ENCODE results near the gene NDUFS3. TPM values are rescaled to one million over a fixed set of nuclear protein-coding genes. Genes with fewer than 3 reads are reported as not detected.

The NDUFS3 gene
- total and polyA plus RNA-seq, 2 experiments from 2014 or later = 74.4 to 80.8 TPM

DNA sequence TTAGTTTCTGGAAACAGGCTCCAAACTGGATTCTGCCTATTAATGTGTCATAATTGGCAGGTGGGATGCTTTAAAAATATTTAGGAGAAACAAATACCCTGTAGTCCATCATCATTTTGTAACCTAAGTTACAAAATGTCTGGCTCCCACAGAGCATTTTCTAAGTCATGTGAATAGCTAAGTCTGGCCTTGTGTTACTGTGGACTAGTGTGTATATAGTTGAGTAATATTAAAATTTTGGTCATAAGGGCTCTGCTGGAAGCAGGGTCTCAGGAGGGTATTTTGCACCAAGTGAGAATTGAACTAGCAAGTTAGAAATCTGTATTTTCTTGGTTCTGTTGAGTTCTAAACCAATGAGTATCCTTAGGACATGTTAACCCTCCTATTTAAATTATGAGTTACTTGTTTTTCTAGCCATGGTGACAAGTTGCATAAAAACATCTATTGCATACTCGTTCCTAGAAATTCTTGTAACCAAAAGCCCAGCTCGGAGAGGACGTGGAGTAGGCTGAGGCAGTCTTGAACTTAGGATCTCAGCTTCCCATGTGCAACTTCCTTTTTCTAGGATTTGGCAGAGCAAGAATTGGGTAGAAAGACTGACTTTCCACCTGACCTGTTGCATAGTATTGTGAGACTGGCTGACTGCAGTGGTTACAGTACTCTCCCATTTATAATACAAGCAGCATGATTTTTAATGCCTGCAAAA lies 8.1 kb upstream of the NDUFS3 start:
- in situ Hi-C loops (cut with MboI) = no loop called here
- peaks cover 81% of the 10 kb centered on the region for H3K79me2 ChIP-seq (ENCODE audit: insufficient read depth)

DNA sequence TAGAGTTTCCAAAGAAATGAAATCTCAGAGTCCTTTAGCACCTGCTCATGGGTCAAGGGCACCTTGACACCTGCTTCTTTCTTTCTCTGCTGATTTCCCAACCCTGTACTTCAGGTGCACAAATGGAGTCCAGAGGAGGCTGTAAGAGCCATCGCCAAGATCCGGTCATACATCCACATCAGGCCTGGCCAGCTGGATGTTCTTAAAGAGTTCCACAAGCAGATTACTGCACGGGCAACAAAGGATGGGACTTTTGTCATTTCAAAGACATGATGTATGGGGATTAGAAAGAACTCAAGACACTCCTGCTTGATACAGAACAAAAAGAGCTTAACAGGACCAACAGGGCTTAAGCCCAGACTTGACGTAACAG lies 7.5 kb upstream of the NDUFS3 start:
- H3K9me2 ChIP-seq (ENCODE audit: insufficient read depth) = no peaks in the 10 kb centered on the region
- H3K9ac ChIP-seq = peak overlapping the region; percentile 53
- in situ Hi-C loops (cut with MboI) = no loop called here
- peak overlapping the region; percentile 72 for H3K4me2 ChIP-seq (ENCODE audit: unreplicated experiment)
- no peak for DNase-seq
- H3K27me3 ChIP-seq (replicated peaks; ENCODE audit: insufficient read depth) = no peaks in the 10 kb centered on the region
- H3K9me3 ChIP-seq (ENCODE audit: low read depth) = no peaks in the 10 kb centered on the region
- WGBS, 2 experiments (ENCODE audit: low coverage in 1 of 2, low lambda C conversion rate in 2 of 2, missing lambda C conversion rate in 2 of 2) = 64 to 66% methylated on average over 4 of the region's 4 CpGs
- H4K20me1 ChIP-seq (ENCODE audit: insufficient read depth) = no peaks in the 10 kb centered on the region
- no peak overlapping the region for H2AFZ ChIP-seq
- peaks cover 31% of the 10 kb centered on the region for H3F3A ChIP-seq (ENCODE audit: insufficient read depth)
- TF ChIP-seq EZH2phosphoT487 (IDR thresholded peaks at IDR 0.05; ENCODE audit: insufficient read depth, low read depth) = no peak
- no peak for TF ChIP-seq EZH2 (IDR thresholded peaks at IDR 0.05; ENCODE audit: insufficient read depth, poor library complexity, severe bottlenecking)
- peaks cover 20% of the 10 kb centered on the region for H3K4me1 ChIP-seq (ENCODE audit: insufficient read depth)
- peaks cover 6% of the 10 kb centered on the region; the same call in 1 of the 2 replicates for H3K36me3 ChIP-seq (ENCODE audit: low read depth)
- peak overlapping the region; percentile 80 for H3K27ac ChIP-seq
- H3K79me2 ChIP-seq (ENCODE audit: insufficient read depth) = peaks cover 79% of the 10 kb centered on the region
- no peak overlapping the region for H3K4me3 ChIP-seq

More for the DNA sequence above, 8.1 kb upstream of the NDUFS3 start:
- Histone ChIP-seq H3K9me3 (ENCODE audit: low read depth) (no peaks in the 10 kb centered on the region), H3K4me1 (ENCODE audit: insufficient read depth) (peaks cover 21% of the 10 kb centered on the region), H2AFZ (no peak overlapping the region), H3F3A (ENCODE audit: insufficient read depth) (peaks cover 31% of the 10 kb centered on the region), H3K4me2 (ENCODE audit: unreplicated experiment) (no peak overlapping the region), H3K27me3 (replicated peaks; ENCODE audit: insufficient read depth) (no peaks in the 10 kb centered on the region), H3K9me2 (ENCODE audit: insufficient read depth) (no peaks in the 10 kb centered on the region), H3K9ac (no peak overlapping the region), H3K4me3 (no peak overlapping the region), H4K20me1 (ENCODE audit: insufficient read depth) (no peaks in the 10 kb centered on the region), H3K27ac (no peak overlapping the region), H3K36me3 (ENCODE audit: low read depth) (peaks cover 6% of the 10 kb centered on the region; the same call in 1 of the 2 replicates)
- TF ChIP-seq EZH2 (IDR thresholded peaks at IDR 0.05; ENCODE audit: insufficient read depth, poor library complexity, severe bottlenecking) = no peak
- TF ChIP-seq EZH2phosphoT487 (IDR thresholded peaks at IDR 0.05; ENCODE audit: insufficient read depth, low read depth) = no peak
- no peak for DNase-seq
- WGBS, 2 experiments (ENCODE audit: low coverage in 1 of 2, low lambda C conversion rate in 2 of 2, missing lambda C conversion rate in 2 of 2) = 67 to 71% methylated on average over 3 of the region's 3 CpGs

DNA sequence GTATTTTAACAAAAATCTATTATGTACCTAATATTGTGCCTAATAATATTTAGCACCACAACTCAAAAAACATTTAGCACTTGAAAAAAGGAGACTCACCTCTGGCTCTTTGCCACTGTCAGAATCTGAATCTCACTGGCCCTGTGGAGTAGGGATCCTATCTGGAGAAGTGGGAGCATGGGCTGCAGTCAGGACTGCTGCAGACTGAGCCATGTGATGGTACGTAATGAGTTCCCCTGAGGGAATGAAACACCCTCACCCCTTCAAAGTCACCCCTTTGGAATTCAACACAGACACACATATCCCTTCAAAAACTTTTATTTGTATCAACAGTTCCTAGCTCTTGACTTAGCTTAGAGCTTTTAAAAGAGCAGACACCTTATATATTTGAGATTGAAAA lies 7.0 kb upstream of the NDUFS3 start:
- in situ Hi-C loops (cut with MboI) = no loop called here
- peaks cover 79% of the 10 kb centered on the region for H3K79me2 ChIP-seq (ENCODE audit: insufficient read depth)
- TF ChIP-seq EZH2 (IDR thresholded peaks at IDR 0.05; ENCODE audit: insufficient read depth, poor library complexity, severe bottlenecking) (no peak), EZH2phosphoT487 (IDR thresholded peaks at IDR 0.05; ENCODE audit: insufficient read depth, low read depth) (no peak)
- peaks cover 31% of the 10 kb centered on the region for H3F3A ChIP-seq (ENCODE audit: insufficient read depth)
- peak overlapping the region; percentile 72 for H3K4me2 ChIP-seq (ENCODE audit: unreplicated experiment)
- H3K9ac ChIP-seq = peak overlapping the region; percentile 53
- no peaks in the 10 kb centered on the region for H3K9me3 ChIP-seq (ENCODE audit: low read depth)
- no peak overlapping the region for H2AFZ ChIP-seq
- H3K36me3 ChIP-seq (ENCODE audit: low read depth) = peaks cover 8% of the 10 kb centered on the region; the same call in 1 of the 2 replicates
- no peaks in the 10 kb centered on the region for H3K9me2 ChIP-seq (ENCODE audit: insufficient read depth)
- H4K20me1 ChIP-seq (ENCODE audit: insufficient read depth) = no peaks in the 10 kb centered on the region
- WGBS, 2 experiments (ENCODE audit: low coverage in 1 of 2, low lambda C conversion rate in 2 of 2, missing lambda C conversion rate in 2 of 2) = 0 to 15% methylated on average over 1 of the region's 1 CpG
- peaks cover 15% of the 10 kb centered on the region for H3K4me1 ChIP-seq (ENCODE audit: insufficient read depth)
- peak overlapping the region; percentile 80 for H3K27ac ChIP-seq
- H3K4me3 ChIP-seq = peak overlapping the region; percentile 51
- peak; percentile 86 for DNase-seq
- no peaks in the 10 kb centered on the region for H3K27me3 ChIP-seq (replicated peaks; ENCODE audit: insufficient read depth)

- no peaks in the 10 kb centered on the region for H4K20me1 ChIP-seq (ENCODE audit: insufficient read depth)
- TF ChIP-seq EZH2 (IDR thresholded peaks at IDR 0.05; ENCODE audit: insufficient read depth, poor library complexity, severe bottlenecking) (no peak), EZH2phosphoT487 (IDR thresholded peaks at IDR 0.05; ENCODE audit: insufficient read depth, low read depth) (no peak)
- peaks cover 31% of the 10 kb centered on the region for H3F3A ChIP-seq (ENCODE audit: insufficient read depth)
- peak overlapping the region; percentile 72 for H3K4me2 ChIP-seq (ENCODE audit: unreplicated experiment)
- 63 to 72% methylated on average over 8 of the region's 8 CpGs for WGBS, 2 experiments (ENCODE audit: low coverage in 1 of 2, low lambda C conversion rate in 2 of 2, missing lambda C conversion rate in 2 of 2)
- DNase-seq = peak; percentile 33
- peaks cover 23% of the 10 kb centered on the region for H3K4me1 ChIP-seq (ENCODE audit: insufficient read depth)
- H3K9me3 ChIP-seq (ENCODE audit: low read depth) = no peaks in the 10 kb centered on the region
- H3K9ac ChIP-seq = peak overlapping the region; percentile 53; the same call in 1 of the 2 replicates
- H3K9me2 ChIP-seq (ENCODE audit: insufficient read depth) = no peaks in the 10 kb centered on the region
- H3K79me2 ChIP-seq (ENCODE audit: insufficient read depth) = peaks cover 79% of the 10 kb centered on the region
- no peak overlapping the region for H2AFZ ChIP-seq
- in situ Hi-C loops (cut with MboI) = no loop called here
- no peak overlapping the region; the same call in 1 of the 2 replicates for H3K4me3 ChIP-seq
- H3K36me3 ChIP-seq (ENCODE audit: low read depth) = peaks cover 9% of the 10 kb centered on the region; the same call in 1 of the 2 replicates
- H3K27me3 ChIP-seq (replicated peaks; ENCODE audit: insufficient read depth) = no peaks in the 10 kb centered on the region
- H3K27ac ChIP-seq = peak overlapping the region; percentile 80
These were observed 6.1 kb upstream of the NDUFS3 start for GRCh38 chr11:47572715-47573255.

All from GM23248 (cell line).